Activated gamma-delta T cell treated with Interleukin-2 at 50 U/mL for 16 hours (primary cell): Measurements from ENCODE around the gene DNAJA2.
A peak's percentile ranks its signal among the peaks of the same experiment; 100 is the strongest.
"Not testable (repeated sequence)": the region's sequence is repeated elsewhere in the genome, so short reads cannot be mapped to it uniquely, and the experiment has no call there.

Source experiments
- DNase-seq: peaks from one replicate; pipeline ENCODE4 v3.0.0-alpha.2; 2020

The DNAJA2 gene

GRCh38 chr16:46974352-46974751 is 878 bp upstream of the DNAJA2 start:
- DNase-seq, result no peak

DNA sequence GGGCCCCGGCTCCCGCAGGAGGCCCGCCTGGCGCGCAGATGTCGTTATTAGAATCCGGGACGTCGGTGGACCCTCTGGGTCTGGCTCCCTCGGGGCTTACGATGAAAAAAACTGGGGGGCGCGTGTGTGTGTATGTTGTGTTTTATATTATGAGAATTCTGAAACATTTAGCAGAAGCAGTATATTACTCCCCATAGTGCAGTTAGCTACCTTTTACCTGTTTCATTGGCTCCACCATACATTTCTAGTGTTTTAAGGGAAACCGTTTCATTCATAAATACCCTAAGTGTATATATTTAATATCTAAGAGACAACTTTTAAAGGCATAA is 486 bp upstream of the DNAJA2 start:
- DNase-seq, result no peak

GRCh38 chr16:46972429-46973206 is 856 bp downstream of the DNAJA2 start:
- DNase-seq, result peak; percentile 38

- no peak for DNase-seq
Measured at GRCh38 chr16:46971271-46971670, 2.2 kb downstream of the DNAJA2 start.

DNA sequence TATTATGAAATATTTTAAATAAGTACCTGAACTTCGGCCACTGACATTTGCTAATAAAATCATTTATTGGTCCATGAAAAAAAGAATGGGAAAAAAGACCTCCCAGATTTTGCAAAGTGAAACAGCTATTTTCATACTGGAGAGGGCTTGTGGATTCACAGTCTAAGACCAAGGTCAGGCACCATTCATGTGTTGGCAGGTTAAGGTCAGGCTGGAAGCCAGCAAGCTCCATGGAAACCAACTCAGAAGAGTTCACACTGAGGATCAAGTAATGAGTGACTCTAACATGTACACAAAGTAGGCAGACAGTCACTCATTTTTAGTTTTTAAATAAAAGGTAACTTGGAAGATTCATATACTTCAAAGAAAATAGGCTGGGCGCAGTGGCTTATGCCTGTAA is 3.4 kb downstream of the DNAJA2 start:
- DNase-seq, result no peak

GRCh38 chr16:46968063-46968435 is 5.4 kb downstream of the DNAJA2 start:
- no peak for DNase-seq

DNA sequence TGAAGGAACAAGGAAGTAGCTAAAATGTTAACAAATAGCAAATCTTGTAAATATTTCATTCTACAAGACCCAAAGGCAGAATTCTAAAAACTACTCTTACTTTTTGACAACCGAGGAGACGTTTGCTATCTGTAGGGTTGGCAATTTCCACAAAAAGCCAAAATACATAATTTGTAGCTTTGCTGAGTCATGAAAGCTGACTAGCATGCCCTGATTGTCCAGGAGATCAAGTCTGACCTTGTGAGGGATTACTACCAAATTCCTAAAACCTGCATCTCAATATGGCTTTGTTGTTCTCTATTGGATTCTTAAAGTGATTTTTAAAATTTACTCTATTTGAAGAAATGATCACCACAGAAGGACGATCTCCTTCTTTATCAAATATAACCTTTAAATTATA is 10.8 kb downstream of the DNAJA2 start:
- no peak for DNase-seq

DNA sequence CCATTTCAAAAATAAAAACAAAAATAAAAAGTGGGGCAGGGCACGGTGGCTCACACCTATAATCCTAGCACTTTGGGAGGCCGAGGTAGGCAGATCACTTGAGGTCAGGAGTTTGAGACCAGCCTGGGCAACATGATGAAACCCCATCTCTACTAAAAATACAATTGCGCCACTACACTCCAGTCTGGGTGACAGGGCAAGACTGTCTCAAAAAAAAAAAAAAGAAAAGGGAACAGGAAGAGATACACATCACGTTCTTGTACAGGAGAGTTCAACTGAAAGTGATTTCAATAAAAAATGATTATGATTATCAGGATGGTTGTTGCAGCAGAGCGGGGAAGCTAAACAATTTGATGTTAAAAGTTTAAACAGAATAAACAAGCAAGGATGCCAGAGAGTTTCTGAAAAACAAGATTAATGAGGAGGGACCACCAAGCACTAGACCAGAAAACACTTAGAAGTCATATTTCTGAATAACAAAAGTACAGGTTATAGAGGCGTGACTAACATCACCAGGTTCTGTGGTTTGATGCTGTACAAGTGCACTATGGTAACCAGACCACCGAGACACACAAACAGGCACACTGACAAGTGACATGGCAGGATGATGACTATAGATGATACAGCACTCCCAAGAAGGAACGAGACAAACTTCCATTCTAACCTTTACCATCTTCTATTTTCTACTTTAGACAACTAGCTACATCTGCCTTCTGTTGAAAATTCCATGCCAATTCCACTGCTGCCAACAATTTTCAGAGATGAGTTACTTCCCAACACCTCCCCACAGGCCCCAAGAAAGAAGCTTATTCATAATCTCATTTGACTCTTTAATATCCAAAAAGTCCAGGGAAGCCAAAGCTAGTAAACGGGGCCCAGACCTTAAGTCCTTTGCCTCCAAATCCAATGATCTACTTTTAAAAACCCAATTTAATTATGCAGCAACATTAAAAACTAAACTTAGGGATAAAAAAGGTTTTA is 11.8 kb downstream of the DNAJA2 start:
- peak; percentile 13 for DNase-seq

- DNase-seq, result no peak
Measured at GRCh38 chr16:46954562-46954961, 18.9 kb downstream of the DNAJA2 start.

DNA sequence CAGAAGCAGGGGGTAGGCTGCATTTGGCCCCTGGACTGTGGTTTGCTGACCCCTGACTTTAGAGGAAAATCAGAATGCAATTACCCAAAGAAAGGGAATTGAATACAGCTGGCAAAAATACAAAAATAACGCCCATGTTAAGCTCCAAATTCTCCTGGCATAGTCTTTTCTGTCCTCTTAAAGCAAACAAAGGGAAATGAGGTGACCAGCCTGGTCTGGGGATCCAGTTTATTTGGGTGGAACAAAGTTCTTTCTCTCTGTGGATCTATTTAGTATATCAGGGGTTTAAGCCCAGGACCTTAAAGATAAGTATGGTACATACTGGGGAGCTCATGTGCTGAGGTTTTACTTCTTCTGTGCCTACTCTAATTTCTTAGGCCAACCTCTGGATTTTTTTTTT is 23.5 kb downstream of the DNAJA2 start:
- no peak for DNase-seq

- DNase-seq, result no peak
Measured at GRCh38 chr16:46949241-46949892, 24.1 kb downstream of the DNAJA2 start.

DNA sequence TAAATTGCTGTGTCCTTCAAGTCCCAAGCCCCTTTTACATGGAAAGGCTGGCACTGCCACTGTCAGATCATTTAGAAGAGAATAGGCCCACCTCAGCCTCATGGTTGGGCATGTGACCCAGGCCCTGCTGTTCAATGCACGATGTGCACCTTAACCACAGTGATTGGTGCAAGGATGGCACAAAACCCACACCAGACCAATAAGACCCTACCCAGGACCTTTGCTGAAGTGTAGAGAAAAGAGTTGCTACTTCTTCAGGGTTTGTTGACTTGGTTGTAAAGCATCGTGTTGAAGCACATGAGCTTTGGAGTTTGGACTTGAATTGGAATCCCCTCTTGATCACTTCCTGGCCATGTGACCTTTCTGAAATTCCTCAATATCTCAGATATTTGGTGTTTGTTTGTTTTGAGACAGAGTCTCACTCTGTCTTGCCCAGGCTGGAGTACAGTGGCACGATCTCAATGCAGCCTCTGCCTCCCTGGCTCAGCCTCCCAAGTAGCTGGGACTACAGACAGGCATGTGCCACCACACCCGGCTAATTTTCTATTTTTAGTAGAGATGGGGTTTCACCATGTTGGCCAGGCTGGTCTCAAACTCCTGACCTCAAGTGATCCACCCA is 24.8 kb downstream of the DNAJA2 start:
- no peak for DNase-seq

DNA sequence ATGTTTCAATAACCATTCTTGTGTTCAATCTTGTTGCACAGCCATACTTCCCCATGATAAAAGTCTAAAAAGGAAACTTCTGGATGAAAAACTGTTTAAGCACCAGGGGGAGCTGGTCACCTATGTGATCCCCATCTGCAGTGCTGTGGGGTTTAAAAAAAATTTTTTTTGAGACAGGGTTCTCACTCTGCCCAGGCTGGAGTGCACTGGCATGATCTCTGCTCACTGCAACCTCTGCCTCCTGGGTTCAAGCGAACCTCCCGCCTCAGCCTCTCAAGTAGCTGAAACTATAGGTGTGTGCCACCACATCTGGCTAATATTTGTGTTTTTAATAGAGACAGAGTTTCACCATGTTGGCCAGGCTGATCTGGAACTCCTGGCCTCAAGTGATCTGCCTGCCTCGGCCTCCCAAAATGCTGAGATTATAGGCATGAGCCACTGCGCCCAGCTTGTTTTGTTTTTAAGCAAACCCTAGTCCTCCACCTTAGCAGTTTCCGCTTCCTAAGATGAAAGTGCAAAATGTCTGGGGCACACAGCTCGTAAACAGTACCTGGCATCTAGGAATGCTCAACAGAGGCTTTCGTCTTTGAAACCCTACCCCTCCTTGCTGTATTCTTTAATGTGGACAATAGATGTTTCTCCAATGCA is 25.4 kb downstream of the DNAJA2 start:
- peak; percentile 19 for DNase-seq

DNA sequence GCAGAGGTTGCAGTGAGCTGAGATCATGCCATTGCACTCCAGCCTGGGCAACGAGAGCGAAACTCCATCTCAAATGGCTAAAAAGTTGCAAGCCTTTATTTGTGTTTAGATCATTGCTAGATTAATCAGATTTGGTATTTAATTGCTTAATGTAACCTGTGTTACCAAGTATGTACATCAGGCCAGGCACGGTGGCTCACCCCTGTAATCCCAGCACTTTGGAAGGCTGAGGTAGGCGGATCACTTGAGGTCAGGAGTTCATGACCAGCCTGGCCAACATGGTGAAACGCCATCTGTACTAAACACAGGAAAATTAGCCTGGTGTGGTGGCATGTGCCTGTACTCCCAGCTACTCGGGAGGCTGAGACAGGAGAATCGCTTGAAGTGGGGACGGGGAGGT is 28.8 kb downstream of the DNAJA2 start:
- not testable (repeated sequence) for DNase-seq

DNA sequence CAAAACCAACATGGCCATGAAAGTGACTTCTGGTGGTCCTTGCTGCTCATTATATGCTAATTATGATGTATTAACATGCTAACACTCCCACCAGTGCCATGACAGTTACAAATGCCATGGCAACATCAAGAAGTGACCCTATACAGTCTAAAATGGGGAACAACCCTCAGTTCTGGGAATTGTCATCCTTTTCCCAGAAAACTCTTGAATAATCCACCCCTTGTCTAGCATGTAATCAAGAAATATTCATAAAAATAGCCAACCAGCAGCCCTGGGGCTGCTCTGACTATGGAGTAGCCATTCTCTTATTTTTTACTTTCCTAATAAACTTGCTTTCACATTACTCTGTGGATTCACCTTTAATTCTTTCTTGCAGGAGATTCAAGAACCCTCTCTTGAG is 35.9 kb downstream of the DNAJA2 start:
- no peak for DNase-seq

DNA sequence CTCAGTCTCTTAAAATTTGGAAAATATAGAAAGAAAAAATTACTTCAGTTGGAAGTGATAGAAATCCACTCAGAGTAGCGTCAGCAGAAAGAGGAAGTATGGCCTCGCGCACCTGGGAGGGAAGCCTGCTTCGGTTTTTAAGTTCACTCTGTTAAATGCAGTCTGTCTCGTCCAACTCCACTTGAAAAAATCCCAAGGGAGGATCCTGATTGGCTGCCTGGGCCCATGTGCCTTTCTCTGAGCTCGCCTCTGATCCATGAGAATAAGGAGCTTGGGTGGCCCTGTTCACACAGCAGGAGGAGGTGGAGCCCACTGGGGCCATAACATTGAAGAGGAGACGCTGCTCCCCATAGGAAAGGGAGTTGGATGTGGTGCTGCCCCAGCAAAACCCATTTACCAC is 40.7 kb downstream of the DNAJA2 start:
- DNase-seq, result no peak

DNA sequence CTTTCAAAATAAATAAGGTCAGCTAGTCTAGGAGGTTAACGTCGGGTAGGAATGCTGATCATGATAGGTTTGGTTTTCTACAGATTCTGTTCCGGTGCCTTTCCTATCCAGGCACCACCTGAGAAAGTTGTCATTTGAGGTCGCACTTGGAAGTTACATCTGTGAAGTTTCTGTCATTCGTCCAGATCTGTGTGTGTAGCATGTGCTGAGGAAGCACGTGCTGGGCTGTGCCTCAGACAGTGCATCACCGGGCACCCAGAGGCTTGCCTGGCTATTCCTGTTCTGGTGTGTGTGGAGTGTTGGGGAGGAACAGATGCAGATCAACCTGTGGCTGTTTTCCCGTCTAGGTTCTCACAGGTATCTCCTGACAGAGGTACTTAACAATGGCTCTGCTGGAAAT is 42.6 kb downstream of the DNAJA2 start:
- DNase-seq, result no peak

DNA sequence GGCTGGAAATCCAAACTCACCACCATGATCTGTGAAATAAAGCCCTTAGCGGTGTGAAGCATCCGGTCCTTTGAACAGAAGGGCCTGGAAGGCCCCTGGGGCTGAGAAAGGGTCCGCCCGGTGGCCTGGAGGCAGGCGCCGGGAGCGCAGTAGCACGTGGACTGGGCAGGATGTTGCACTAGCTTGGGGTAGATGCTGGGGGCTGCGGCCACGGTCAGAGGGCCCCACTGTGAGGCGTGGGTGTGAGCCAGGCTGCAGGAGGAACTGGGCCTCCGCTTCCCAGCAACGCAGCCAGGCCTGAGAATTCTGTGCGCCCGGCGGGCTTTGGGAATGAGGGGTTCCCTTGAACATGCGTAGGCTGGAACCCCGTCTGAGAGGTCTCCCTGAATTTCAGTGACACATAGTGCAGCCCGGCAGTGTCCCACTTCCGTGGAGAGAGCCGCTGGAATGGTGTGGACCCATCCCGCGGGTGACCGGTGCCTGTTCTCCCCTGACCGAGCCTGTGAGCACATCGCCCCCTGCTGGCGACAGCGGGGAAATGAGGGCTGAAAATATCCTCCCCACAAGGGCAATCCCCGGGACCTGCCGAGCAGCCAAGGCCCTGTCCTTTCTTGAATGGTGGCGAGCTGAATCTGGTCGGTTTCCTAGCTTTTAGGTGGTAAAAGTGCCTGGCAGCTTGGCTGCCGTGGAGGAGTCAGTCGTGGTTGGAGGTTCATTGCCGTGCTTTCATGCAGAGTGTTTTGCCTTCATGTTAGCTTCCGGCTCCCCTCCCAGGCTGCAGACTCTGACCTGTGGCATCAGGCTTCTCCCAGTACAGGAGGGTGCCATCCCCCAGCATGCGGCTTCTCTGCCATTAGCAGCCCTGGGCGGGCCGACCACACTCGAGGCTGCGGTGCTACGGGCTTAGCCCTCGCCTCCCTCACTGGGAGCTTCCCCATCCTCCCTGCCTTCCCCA is 43.8 kb downstream of the DNAJA2 start:
- peak; percentile 46 for DNase-seq

GRCh38 chr16:46928811-46929210 is 44.7 kb downstream of the DNAJA2 start:
- DNase-seq, result no peak

GRCh38 chr16:46927273-46927672 is 46.2 kb downstream of the DNAJA2 start:
- no peak for DNase-seq

DNA sequence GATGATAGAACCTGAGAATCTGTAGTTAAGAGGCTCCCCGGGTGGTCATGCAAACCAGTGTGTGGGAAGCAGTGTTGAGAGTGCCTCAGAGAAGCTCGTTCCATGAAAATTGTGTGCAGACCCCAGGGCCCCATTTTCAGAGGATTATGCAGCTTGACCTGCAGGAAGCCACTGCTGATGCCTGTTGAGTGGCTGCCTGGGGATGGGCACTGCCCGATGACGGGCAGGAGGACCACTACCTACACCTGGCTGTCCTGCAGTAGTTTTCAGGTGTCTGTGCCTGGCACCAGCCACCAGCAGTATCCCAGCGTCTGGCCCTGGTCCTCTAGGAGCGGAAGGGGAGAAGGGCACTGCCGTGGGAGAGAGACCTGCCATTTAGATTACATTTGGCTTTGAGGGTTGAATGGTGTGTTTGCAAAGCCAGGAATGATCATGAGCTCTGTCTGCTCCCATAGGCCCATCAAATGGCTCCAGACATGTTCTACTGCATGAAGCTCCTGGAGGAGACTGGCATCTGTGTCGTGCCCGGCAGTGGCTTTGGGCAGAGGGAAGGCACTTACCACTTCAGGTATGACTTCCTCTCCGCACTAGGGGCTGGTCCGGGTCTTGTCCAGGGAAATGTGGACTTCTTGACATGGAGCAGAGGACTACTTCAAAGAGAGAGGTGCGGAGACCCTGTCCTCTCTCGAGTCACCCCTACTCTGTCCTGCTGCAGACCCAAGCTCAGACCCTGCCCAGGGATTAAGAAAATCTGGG is 46.8 kb downstream of the DNAJA2 start:
- DNase-seq, result no peak
